HS-27A (cell line): ENCODE results near the gene CDK17.
A peak's percentile ranks its signal among the peaks of the same experiment; 100 is the strongest.

ENCODE experiments used
- DNase-seq: peaks from one replicate; pipeline ENCODE4 v3.0.0-alpha.2; 2012; ENCODE audit warnings: low read depth, missing footprints

CDK17 gene

DNA sequence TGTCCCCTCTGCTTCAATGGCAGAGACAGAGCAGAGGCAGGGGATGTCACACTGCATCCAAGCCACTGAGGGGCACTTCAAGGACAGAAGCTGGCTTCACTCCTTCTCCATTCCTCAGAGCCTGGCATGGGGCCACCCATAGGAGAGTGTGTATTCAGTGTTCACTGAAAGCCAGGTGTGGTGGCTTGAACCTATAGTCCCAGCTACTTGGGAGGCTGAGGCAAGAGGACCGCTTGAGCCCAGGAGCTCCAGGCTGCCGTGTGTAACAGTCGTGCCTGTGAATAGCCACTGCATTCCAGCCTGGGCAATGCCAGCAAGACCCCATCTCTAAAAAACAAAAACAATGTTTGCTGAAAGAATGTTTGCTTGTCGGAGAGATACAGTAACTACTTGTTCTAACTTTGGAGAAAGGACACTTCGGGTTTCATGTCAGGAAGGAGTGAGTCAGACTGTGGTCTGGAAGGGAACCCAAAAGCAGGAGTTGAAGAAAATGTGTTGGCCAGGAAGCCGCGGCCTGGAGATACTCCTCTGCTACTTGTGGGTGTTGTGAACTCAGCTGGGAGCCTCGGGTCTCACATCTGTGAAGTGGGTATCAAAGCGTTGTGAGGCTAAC lies 162.7 kb downstream of the CDK17 start:
- DNase-seq = peak; percentile 74

DNA sequence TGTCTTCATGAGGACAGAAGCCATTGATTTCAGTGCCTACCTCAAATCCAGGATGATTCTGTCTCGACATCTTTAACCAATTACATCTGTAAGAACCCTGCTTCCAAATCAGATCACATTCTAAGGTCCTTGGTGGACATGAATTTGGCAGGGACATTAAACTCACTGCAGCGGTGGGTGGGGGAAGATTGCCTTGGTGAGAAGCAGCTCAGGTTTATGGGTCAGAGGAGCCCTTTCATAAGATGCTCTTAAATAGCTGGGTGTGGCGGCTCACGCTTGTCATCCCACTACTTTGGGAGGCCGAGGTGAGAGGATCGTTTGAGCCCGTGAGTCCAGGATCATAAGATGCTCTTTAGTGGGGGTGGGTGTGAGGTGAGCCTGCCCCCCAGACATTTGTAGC lies 163.2 kb downstream of the CDK17 start:
- DNase-seq = no peak

DNA sequence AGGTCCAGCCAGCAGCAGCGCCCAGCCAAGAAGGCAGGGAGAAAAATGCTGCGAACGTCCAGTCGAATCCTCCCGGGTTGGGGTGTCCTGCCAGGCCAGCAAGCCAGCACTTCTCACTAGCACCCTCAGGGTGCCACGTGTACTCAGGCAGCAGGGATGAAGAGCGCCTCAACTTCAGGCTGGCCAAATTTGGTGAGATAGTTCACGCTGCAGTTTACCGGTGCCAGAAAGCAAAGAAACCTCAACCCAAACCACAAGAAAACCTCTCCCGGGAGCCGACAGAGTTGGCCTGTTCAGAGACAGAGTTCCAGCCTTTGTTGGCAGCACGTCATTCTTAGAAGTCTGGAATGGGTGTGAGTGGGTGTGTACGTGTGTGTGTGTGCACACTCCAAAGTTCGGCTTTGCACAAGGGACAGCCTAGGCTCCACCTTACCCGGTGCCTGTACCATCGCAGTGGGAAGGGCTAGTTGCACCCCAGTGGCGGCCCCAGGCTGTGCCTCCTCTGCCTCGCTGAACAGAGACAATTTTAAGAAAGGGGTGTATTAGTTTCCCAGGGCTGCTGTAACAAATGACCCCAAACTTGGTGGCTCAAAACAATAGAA lies 163.9 kb downstream of the CDK17 start:
- DNase-seq = no peak

DNA sequence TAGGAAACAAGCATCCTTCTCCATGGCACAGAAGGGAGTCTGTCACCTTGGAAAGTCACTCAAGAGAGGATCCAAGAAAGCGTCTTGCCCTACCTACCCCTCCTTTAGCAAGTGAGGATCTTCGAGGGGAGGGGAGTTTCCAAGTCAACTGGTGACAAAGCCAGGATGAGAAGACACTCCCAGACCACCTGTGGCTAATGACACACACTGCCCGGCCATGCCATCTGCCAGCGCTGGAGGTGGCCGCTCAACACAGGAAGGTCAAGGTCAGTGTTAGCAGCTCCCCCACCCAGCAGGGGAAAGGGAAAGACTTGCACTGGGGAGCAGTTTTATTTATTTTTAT lies 164.8 kb downstream of the CDK17 start:
- DNase-seq = no peak

DNA sequence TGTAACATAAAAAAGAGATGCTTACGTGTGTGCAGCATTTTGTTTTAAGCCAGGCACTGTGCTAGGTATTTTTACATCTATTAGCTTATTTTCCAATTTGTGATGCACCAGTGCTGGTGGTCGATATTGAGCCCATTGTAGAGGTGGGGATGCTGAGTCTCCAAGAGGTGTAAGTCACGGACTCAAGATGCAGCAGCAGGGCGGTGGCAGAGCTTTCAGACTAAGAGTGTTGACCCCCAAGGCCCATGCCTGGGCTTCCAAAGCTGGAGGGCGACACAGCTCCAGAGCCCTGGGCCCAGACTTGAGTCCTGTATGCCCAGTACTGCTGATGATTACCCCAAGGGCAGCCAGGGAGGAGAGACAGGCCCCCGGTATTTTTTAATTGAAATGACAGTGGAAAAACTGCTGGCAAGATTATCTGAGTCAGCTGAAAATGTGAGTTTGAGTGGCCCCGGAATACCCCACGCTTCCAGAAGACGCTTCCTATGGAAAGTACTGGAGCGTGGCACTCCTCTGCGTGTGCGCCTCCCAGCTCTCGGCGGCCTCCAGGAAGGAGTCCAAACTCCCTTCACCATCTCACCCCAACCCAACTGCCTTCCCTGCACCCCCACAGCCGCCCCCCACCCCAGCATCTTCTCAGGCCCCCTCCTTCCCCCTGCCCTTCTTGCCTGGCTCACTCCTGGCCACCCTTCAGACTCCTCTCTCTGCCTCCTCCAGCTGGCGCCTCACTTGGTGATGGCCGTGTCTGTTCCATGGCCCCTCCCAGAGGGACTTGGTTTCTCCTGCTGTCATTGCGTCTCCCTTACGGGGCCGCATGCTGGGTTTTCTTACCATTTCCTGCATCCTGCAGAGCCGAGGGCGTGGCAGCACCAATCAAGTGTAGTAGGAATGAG lies 165.4 kb downstream of the CDK17 start:
- DNase-seq = no peak

DNA sequence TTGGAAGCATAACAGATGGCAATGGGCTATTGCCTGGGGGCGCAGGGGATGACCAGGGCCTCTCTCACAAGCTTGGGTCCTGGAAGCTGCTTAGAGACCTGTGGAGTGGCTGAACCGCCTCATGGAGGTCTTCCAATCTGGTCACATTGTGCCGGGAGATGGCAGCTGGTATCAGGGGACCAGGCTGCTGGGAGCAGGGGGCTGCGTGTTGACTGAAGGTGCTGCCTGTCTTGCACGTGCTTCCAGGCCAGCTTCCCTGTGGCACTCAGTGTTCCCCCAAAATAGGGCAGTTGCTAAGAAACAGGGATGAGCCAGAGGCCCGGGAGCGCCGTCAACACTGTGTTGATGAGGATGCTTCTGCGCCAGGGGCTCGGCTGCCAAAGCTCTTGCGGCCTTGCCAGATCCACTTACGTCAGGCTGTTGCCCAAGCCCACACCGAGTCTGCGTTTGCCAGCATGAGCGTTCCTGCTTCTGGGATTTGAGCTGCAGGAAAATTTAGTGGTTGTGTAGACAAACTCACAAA lies 166.2 kb downstream of the CDK17 start:
- DNase-seq = no peak

DNA sequence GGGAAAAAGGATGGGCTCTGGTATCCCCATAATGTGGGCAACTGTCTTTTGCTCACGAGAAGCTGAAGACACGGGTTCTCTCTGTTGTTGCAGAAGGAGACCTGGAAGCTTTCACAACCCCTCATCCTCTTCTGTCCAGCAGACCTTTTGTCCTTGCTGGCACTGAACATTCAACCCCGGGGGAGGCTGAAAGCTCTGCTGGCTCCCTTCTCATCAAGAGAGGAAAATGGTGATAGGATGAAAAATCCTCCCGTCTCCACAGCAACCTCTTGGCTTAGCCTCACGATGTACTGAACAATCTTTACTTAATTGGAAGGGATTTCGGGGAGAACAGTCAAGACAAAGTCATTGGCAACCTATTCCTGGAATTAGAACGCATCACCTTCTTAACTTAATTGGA lies 167.1 kb downstream of the CDK17 start:
- no peak for DNase-seq

DNA sequence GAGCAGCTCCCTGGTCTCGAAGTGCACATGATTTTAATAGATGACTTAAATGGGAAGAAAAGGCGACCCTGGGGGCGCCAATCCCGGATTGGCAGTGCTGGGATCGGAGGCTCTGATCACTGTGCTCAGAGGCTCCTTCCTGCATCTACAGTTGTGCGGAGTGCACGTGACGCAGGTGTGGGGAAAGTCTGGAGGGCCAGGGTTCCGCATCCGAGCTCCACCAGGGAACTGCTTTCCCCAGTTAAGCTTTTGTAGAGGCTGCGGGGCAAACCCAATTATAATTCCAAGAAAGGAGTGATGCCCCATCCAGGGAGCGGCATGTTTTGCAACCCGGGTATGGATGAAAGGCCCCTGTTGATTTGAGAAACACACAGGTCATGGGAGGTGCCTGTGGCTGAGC lies 169.6 kb downstream of the CDK17 start:
- DNase-seq = no peak

DNA sequence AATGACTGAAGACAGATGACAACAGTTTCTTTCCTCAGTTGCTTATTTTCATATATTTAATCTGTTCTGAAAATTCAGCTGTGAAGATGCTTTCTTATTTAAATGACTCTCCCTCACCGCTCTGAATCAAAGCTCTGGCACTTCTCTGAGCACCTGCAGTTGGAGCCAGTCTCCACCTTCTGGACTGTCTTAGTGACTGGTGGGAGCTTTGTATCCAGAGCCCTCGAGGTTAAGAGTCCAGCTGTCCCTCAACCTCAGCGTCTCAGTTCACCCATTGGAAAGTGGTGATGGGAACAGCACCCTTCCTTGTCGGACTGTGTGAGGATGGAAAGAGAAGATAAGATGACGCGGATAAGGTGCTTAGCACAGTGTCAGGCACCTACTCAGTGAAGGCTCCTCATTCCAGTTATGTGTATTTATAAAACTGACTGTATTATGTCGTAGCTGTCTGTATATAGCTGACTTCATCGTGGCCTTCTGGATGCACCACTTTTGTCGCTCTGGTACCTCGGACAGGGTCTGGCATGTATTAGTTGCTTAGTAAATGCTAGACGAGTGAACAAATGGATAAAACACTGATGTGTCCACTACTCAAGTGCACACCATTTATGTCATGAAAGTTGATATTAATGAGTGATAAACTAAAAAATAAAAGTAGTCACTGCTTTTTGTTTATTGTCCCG lies 171.5 kb downstream of the CDK17 start:
- DNase-seq = no peak
